HCT116 (cell line): ENCODE results near the gene JDP2. TPM values are rescaled to one million over a fixed set of nuclear protein-coding genes. Genes with fewer than 3 reads are reported as not detected.

Experiments used
- ATAC-seq: fragments of 200-7000 bp; cut with Tn5 transposase; 2 replicates; pipeline ENCODE4 v1.9.1; 2020; ENCODE audit warnings: mild to moderate bottlenecking, moderate library complexity
- BruUV-seq: library from RNA; stranded (reverse); fragments of 400-500 nt; replicated peaks from 2 replicates; lab custom pipeline; 2021; lab: Mats Ljungman, UMichigan
- CTCF ChIA-PET: fragments of 300-600 bp; sonication (Branson Sonifier 250); formaldehyde crosslinking; loops from one replicate; lab custom pipeline; 2021; ENCODE audit warnings: antibody characterized with exemption; lab: Charles Lee
- POLR2A ChIA-PET: fragments of 300-600, 350-600 bp; sonication (Branson Sonifier 250); formaldehyde crosslinking; loops from one replicate; lab custom pipeline; 2021; ENCODE audit warnings: antibody characterized with exemption; lab: Charles Lee
- RAD21 ChIA-PET, 2 experiments: fragments of 300-600 bp; sonication (Branson Sonifier 250); formaldehyde crosslinking; loops; one replicate each; lab custom pipeline; 2023; ENCODE audit warnings: low total read pairs in 2 of 2; ENCODE audit not compliant: uncharacterized antibody in 2 of 2, unreplicated experiment in 2 of 2, low non-redundant PET in 1 of 2; lab: Charles Lee
- DNase-seq: peaks from one replicate; pipeline ENCODE4 v3.0.0-alpha.2; 2010; ENCODE audit warnings: low read depth, low spot score
- H2AFZ ChIP-seq: fragments of 200-600 bp; shearing (Covaris generic), sonication (generic); 2 replicates; pipeline ENCODE4 v1.6.1; 2017; ENCODE audit warnings: low read depth, mixed run types, mixed read lengths, antibody characterized with exemption, low read length; ENCODE audit not compliant: poor library complexity, severe bottlenecking
- H3K27ac ChIP-seq: 2 replicates; pipeline ENCODE4 v1.5.1; 2012; ENCODE audit warnings: low read depth, low read length
- H3K27me3 ChIP-seq: fragments of 200-600 bp; sonication (generic); 2 replicates; pipeline ENCODE4 v1.6.1; 2016; ENCODE audit warnings: mixed run types, low read length, mixed read lengths; ENCODE audit not compliant: insufficient read depth
- H3K36me3 ChIP-seq, 2 experiments: fragments of 200-500 bp in 1 of 2; fragments of 200-600 bp in 1 of 2; sonication (Bioruptor generic) in 1 of 2; sonication (generic) in 1 of 2; 2 replicates each; pipeline versions ENCODE4 v1.5.1 to v1.6.1; 2014 to 2016; ENCODE audit warnings: low read length in 2 of 2, inconsistent platforms in 1 of 2, mixed read lengths in 1 of 2, mixed run types in 1 of 2; ENCODE audit not compliant: insufficient read depth in 2 of 2, control insufficient read depth in 1 of 2
- H3K4me1 ChIP-seq, 2 experiments: fragments of 200-600 bp in 1 of 2; sonication (generic) in 1 of 2; 2 replicates each; pipeline versions ENCODE4 v1.5.1 to v1.6.1; 2012 to 2017; ENCODE audit warnings: low read length in 2 of 2, inconsistent platforms in 1 of 2, mild to moderate bottlenecking in 1 of 2, mixed read lengths in 1 of 2, mixed run types in 1 of 2, moderate library complexity in 1 of 2; ENCODE audit not compliant: insufficient read depth in 2 of 2, control insufficient read depth in 1 of 2
- H3K4me2 ChIP-seq: fragments of 200-600 bp; sonication (generic); 2 replicates; pipeline ENCODE4 v1.6.1; 2017; ENCODE audit warnings: mixed run types, low read length, mixed read lengths
- H3K4me3 ChIP-seq, 2 experiments: fragments of 200-600 bp in 1 of 2; sonication (generic) in 1 of 2; replicated peaks in 1 of 2; 2 replicates each; pipeline ENCODE4 v1.5.1; 2011 to 2016; ENCODE audit warnings: low read length in 2 of 2, control low read depth in 1 of 2, low read depth in 1 of 2, mild to moderate bottlenecking in 1 of 2, mixed read lengths in 1 of 2, mixed run types in 1 of 2
- H3K79me2 ChIP-seq: fragments of 200-600 bp; sonication (generic); 2 replicates; pipeline ENCODE4 v1.6.1; 2017; ENCODE audit warnings: mild to moderate bottlenecking, mixed run types, low read length, moderate library complexity, mixed read lengths; ENCODE audit not compliant: insufficient read depth
- H3K9ac ChIP-seq: fragments of 200-600 bp; sonication (generic); 2 replicates; pipeline ENCODE4 v1.6.1; 2016; ENCODE audit warnings: low read length, mixed read lengths
- H3K9me2 ChIP-seq: fragments of 200-600 bp; sonication (generic), shearing (Covaris generic); 2 replicates; pipeline ENCODE4 v1.6.1; 2017; ENCODE audit warnings: mixed run types, mild to moderate bottlenecking, moderate library complexity; ENCODE audit not compliant: insufficient read depth
- H3K9me3 ChIP-seq, 2 experiments: fragments of 200-500 bp in 1 of 2; fragments of 200-600 bp in 1 of 2; sonication (Bioruptor generic) in 1 of 2; sonication (generic) in 1 of 2; 2 replicates each; pipeline ENCODE4 v1.6.1; 2014 to 2017; ENCODE audit warnings: low read length in 2 of 2, mixed read lengths in 2 of 2, inconsistent platforms in 1 of 2, low read depth in 1 of 2, mild to moderate bottlenecking in 1 of 2, mixed run types in 1 of 2, moderate library complexity in 1 of 2; ENCODE audit not compliant: control insufficient read depth in 1 of 2, insufficient read depth in 1 of 2
- H4K20me1 ChIP-seq: fragments of 200-600 bp; sonication (generic), shearing (Covaris generic); 2 replicates; pipeline ENCODE4 v1.6.1; 2017; ENCODE audit warnings: mixed run types, mild to moderate bottlenecking, moderate library complexity; ENCODE audit not compliant: insufficient read depth
- CTCF ChIP-seq, 3 experiments: fragments of 200-600 bp in 1 of 3; sonication (generic) in 1 of 3; IDR thresholded peaks in 2 of 3; conservative IDR thresholded peaks in 1 of 3; 2 replicates each; pipeline ENCODE4 v1.5.1; 2012 to 2017; ENCODE audit warnings: low read depth in 2 of 3, low read length in 2 of 3, antibody characterized with exemption in 1 of 3, borderline replicate concordance in 1 of 3, control low read depth in 1 of 3, mild to moderate bottlenecking in 1 of 3, mixed read lengths in 1 of 3, mixed run types in 1 of 3, moderate library complexity in 1 of 3; ENCODE audit not compliant: insufficient read depth in 1 of 3
- EGR1 ChIP-seq: IDR thresholded peaks from 2 replicates; pipeline ENCODE4 v1.6.1; 2012; ENCODE audit warnings: low read depth
- ELF1 ChIP-seq: IDR thresholded peaks from 2 replicates; pipeline ENCODE4 v1.6.1; 2012; ENCODE audit warnings: low read depth, borderline replicate concordance
- EZH2phosphoT487 ChIP-seq: fragments of 200-600 bp; IDR thresholded peaks from 2 replicates; pipeline ENCODE4 v1.6.1; 2018; ENCODE audit warnings: antibody characterized with exemption, borderline replicate concordance
- JUND ChIP-seq: IDR thresholded peaks from 2 replicates; pipeline ENCODE4 v1.6.1; 2012
- REST ChIP-seq: IDR thresholded peaks from 2 replicates; pipeline ENCODE4 v1.6.1; 2012; ENCODE audit warnings: low read depth
- intact Hi-C: fragments of 100-400 bp; cut with micrococcal nuclease; formaldehyde crosslinking; loops from 2 replicates; pipeline ENCODE4 v1.10.0; 2022
- total RNA-seq: library from RNA; stranded (reverse); gene quantifications from one replicate; pipeline ENCODE4 v1.2.1, GENCODE V29; 2021; ENCODE audit not compliant: unreplicated experiment
- TF ChIP-seq, protein P1 (sequence below): IDR thresholded peaks from 2 replicates; pipeline ENCODE4 v1.6.1; 2012

JDP2 gene
- total RNA-seq, 1 experiment from 2014 or later, result 25.4 TPM

DNA sequence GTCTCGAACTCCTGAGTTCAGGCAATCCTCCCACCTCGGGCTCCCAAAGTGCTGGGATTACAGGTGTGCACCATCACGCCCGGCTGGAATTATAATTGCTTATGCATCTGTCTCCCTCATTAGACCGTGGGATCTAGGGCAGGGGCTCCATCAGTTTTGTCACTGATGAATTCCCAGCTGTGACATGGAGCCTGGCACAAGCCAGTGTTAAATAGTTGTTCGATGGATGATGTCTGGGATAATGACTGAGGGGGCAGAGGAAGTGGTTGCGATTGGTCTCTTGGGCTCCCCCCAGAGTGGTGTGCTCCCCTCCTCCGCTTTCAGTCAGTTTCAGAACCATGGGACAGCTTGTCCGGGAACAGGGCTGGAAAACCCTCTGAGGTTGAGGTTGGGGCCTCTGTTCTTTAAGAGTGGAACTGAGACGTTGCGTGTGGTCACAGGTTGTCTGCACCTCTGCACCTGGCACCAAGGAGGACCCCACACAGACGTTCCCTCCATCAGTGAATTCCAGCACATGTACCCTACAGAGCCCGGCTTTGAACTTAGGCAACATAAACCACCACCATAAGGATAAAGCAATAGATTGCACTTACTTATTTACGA, 63.7 kb downstream of the JDP2 start:
- intact Hi-C loops, result no loop called here
- H3K9me3 ChIP-seq, result no peaks in the 10 kb centered on the region
- no TSS peak for BruUV-seq
- no peak overlapping the region for H2AFZ ChIP-seq
- no peak overlapping the region for H3K9ac ChIP-seq
- ChIA-PET RAD21 (no interaction called here), CTCF (interaction anchor here (2.7 kb wide), 1 partner anchor 182 kb away, joined by 8 read pairs; no protein-coding TSS in a partner anchor), POLR2A (no interaction called here)
- H3K4me1 ChIP-seq, result peaks cover 0 to 3% of the 10 kb centered on the region in 2 experiments; a peak in 1 of 4 replicates
- no peaks in the 10 kb centered on the region for H3K36me3 ChIP-seq
- no peak for ATAC-seq
- no peaks in the 10 kb centered on the region for H3K79me2 ChIP-seq
- H3K4me2 ChIP-seq, result no peak overlapping the region
- no peaks in the 10 kb centered on the region for H3K9me2 ChIP-seq
- no peak overlapping the region for H3K27ac ChIP-seq
- DNase-seq, result no peak
- H4K20me1 ChIP-seq, result no peaks in the 10 kb centered on the region
- TF ChIP-seq EZH2phosphoT487 (no peak), CTCF (IDR thresholded peaks at IDR 0.05 in 2 of 3, conservative IDR thresholded peaks at IDR 0.05 in 1 of 3; ENCODE audit: borderline replicate concordance in 1 of 3, insufficient read depth in 1 of 3, low read depth in 2 of 3, low read length in 2 of 3) (no peak), REST (no peak), EGR1 (no peak), JUND (no peak), ELF1 (no peak)
- TF ChIP-seq, protein P1, sequence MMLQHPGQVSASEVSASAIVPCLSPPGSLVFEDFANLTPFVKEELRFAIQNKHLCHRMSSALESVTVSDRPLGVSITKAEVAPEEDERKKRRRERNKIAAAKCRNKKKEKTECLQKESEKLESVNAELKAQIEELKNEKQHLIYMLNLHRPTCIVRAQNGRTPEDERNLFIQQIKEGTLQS, result no peak
- H3K27me3 ChIP-seq, result no peaks in the 10 kb centered on the region
- no peak overlapping the region for H3K4me3 ChIP-seq
